Measurements from ENCODE around the gene PRDM5. TPM values are rescaled to one million over a fixed set of nuclear protein-coding genes. Genes with fewer than 3 reads are reported as not detected.

Gene PRDM5
- polyA plus RNA-seq, 1 donor: 14.7 TPM

GRCh38 chr4:120691536-120691935, 231.0 kb downstream of the PRDM5 start:
- Histone ChIP-seq H3K36me3 (ENCODE audit: control insufficient read depth, insufficient read depth, low read length) (no peaks in the 10 kb centered on the region), H3K4me1 (ENCODE audit: control insufficient read depth, insufficient read depth, low read length) (peaks cover 10% of the 10 kb centered on the region)
- no peak for DNase-seq

GRCh38 chr4:120691106-120691505, 231.4 kb downstream of the PRDM5 start:
- Histone ChIP-seq H3K27me3 (ENCODE audit: control insufficient read depth, insufficient read depth, low read length) (no peaks in the 10 kb centered on the region), H3K4me1 (ENCODE audit: control insufficient read depth, insufficient read depth, low read length) (peaks cover 10% of the 10 kb centered on the region), H3K4me3 (ENCODE audit: low read length) (no peak overlapping the region), H3K36me3 (ENCODE audit: control insufficient read depth, insufficient read depth, low read length) (no peaks in the 10 kb centered on the region), H3K27ac (ENCODE audit: low read length) (no peak overlapping the region), H3K9me3 (ENCODE audit: control insufficient read depth, low read depth, low read length) (no peaks in the 10 kb centered on the region)
- no peak for DNase-seq

More at GRCh38 chr4:120691536-120691935, 231.0 kb downstream of the PRDM5 start:
- no peak overlapping the region for H3K4me3 ChIP-seq (ENCODE audit: low read length)
- no peaks in the 10 kb centered on the region for H3K27me3 ChIP-seq (ENCODE audit: control insufficient read depth, insufficient read depth, low read length)
- H3K27ac ChIP-seq (ENCODE audit: low read length): no peak overlapping the region
- H3K9me3 ChIP-seq (ENCODE audit: control insufficient read depth, low read depth, low read length): no peaks in the 10 kb centered on the region

GRCh38 chr4:120688791-120689190, 233.7 kb downstream of the PRDM5 start:
- peaks cover 3% of the 10 kb centered on the region for H3K4me1 ChIP-seq (ENCODE audit: control insufficient read depth, insufficient read depth, low read length)
- 82% methylated on average over 2 of the region's 3 CpGs for WGBS (ENCODE audit: insufficient coverage, low lambda C conversion rate)
- H3K36me3 ChIP-seq (ENCODE audit: control insufficient read depth, insufficient read depth, low read length): no peaks in the 10 kb centered on the region
- H3K4me3 ChIP-seq (ENCODE audit: low read length): no peak overlapping the region
- H3K27me3 ChIP-seq (ENCODE audit: control insufficient read depth, insufficient read depth, low read length): no peaks in the 10 kb centered on the region
- DNase-seq: no peak
- H3K27ac ChIP-seq (ENCODE audit: low read length): no peak overlapping the region
- H3K9me3 ChIP-seq (ENCODE audit: control insufficient read depth, low read depth, low read length): no peaks in the 10 kb centered on the region

- no peaks in the 10 kb centered on the region for H3K4me1 ChIP-seq (ENCODE audit: control insufficient read depth, insufficient read depth, low read length)
- H3K27me3 ChIP-seq (ENCODE audit: control insufficient read depth, insufficient read depth, low read length): no peaks in the 10 kb centered on the region
- no peaks in the 10 kb centered on the region for H3K9me3 ChIP-seq (ENCODE audit: control insufficient read depth, low read depth, low read length)
- no peak for DNase-seq
- no peak overlapping the region for H3K27ac ChIP-seq (ENCODE audit: low read length)
- no peak overlapping the region for H3K4me3 ChIP-seq (ENCODE audit: low read length)
- no peaks in the 10 kb centered on the region for H3K36me3 ChIP-seq (ENCODE audit: control insufficient read depth, insufficient read depth, low read length)
- WGBS (ENCODE audit: insufficient coverage, low lambda C conversion rate): 80% methylated on average over 1 of the region's 2 CpGs
Observed at GRCh38 chr4:120685756-120686278, 236.7 kb downstream of the PRDM5 start.

- WGBS (ENCODE audit: insufficient coverage, low lambda C conversion rate): 20% methylated on average over 1 of the region's 6 CpGs
- H3K9me3 ChIP-seq (ENCODE audit: control insufficient read depth, low read depth, low read length): no peaks in the 10 kb centered on the region
- no peak overlapping the region for H3K4me3 ChIP-seq (ENCODE audit: low read length)
- H3K27me3 ChIP-seq (ENCODE audit: control insufficient read depth, insufficient read depth, low read length): no peaks in the 10 kb centered on the region
- no peaks in the 10 kb centered on the region for H3K4me1 ChIP-seq (ENCODE audit: control insufficient read depth, insufficient read depth, low read length)
- peak in 1 of 2 donors; percentile 18 for DNase-seq
- H3K27ac ChIP-seq (ENCODE audit: low read length): no peak overlapping the region
- H3K36me3 ChIP-seq (ENCODE audit: control insufficient read depth, insufficient read depth, low read length): no peaks in the 10 kb centered on the region
Observed at GRCh38 chr4:120683897-120684540, 238.5 kb downstream of the PRDM5 start.

GRCh38 chr4:120682981-120683380, 239.5 kb downstream of the PRDM5 start:
- Histone ChIP-seq H3K4me3 (ENCODE audit: low read length) (no peak overlapping the region), H3K27ac (ENCODE audit: low read length) (no peak overlapping the region), H3K4me1 (ENCODE audit: control insufficient read depth, insufficient read depth, low read length) (no peaks in the 10 kb centered on the region), H3K9me3 (ENCODE audit: control insufficient read depth, low read depth, low read length) (no peaks in the 10 kb centered on the region), H3K36me3 (ENCODE audit: control insufficient read depth, insufficient read depth, low read length) (no peaks in the 10 kb centered on the region), H3K27me3 (ENCODE audit: control insufficient read depth, insufficient read depth, low read length) (no peaks in the 10 kb centered on the region)
- no peak for DNase-seq
- 75% methylated on average over 1 of the region's 3 CpGs for WGBS (ENCODE audit: insufficient coverage, low lambda C conversion rate)

- H3K9me3 ChIP-seq (ENCODE audit: control insufficient read depth, low read depth, low read length): no peaks in the 10 kb centered on the region
- H3K36me3 ChIP-seq (ENCODE audit: control insufficient read depth, insufficient read depth, low read length): no peaks in the 10 kb centered on the region
- no peak overlapping the region for H3K4me3 ChIP-seq (ENCODE audit: low read length)
- H3K27ac ChIP-seq (ENCODE audit: low read length): no peak overlapping the region
- 100% methylated on average over 1 of the region's 3 CpGs for WGBS (ENCODE audit: insufficient coverage, low lambda C conversion rate)
- H3K27me3 ChIP-seq (ENCODE audit: control insufficient read depth, insufficient read depth, low read length): no peaks in the 10 kb centered on the region
- no peaks in the 10 kb centered on the region for H3K4me1 ChIP-seq (ENCODE audit: control insufficient read depth, insufficient read depth, low read length)
- DNase-seq: no peak
Observed at GRCh38 chr4:120680647-120681228, 241.8 kb downstream of the PRDM5 start.

GRCh38 chr4:120673696-120674095, 248.8 kb downstream of the PRDM5 start:
- Histone ChIP-seq H3K36me3 (ENCODE audit: control insufficient read depth, insufficient read depth, low read length) (no peaks in the 10 kb centered on the region), H3K4me3 (ENCODE audit: low read length) (no peak overlapping the region), H3K9me3 (ENCODE audit: control insufficient read depth, low read depth, low read length) (peaks cover 3% of the 10 kb centered on the region), H3K27me3 (ENCODE audit: control insufficient read depth, insufficient read depth, low read length) (no peaks in the 10 kb centered on the region), H3K27ac (ENCODE audit: low read length) (no peak overlapping the region), H3K4me1 (ENCODE audit: control insufficient read depth, insufficient read depth, low read length) (no peaks in the 10 kb centered on the region)
- no peak for DNase-seq
- WGBS (ENCODE audit: insufficient coverage, low lambda C conversion rate): no CpG with 5 or more reads among the region's 3 CpGs

GRCh38 chr4:120672558-120673147, 249.9 kb downstream of the PRDM5 start:
- no peak for DNase-seq
- Histone ChIP-seq H3K27ac (ENCODE audit: low read length) (no peak overlapping the region), H3K9me3 (ENCODE audit: control insufficient read depth, low read depth, low read length) (peaks cover 3% of the 10 kb centered on the region), H3K36me3 (ENCODE audit: control insufficient read depth, insufficient read depth, low read length) (no peaks in the 10 kb centered on the region), H3K4me3 (ENCODE audit: low read length) (no peak overlapping the region), H3K27me3 (ENCODE audit: control insufficient read depth, insufficient read depth, low read length) (no peaks in the 10 kb centered on the region), H3K4me1 (ENCODE audit: control insufficient read depth, insufficient read depth, low read length) (no peaks in the 10 kb centered on the region)
- 71% methylated on average over 2 of the region's 5 CpGs for WGBS (ENCODE audit: insufficient coverage, low lambda C conversion rate)

GRCh38 chr4:120672076-120672475, 250.4 kb downstream of the PRDM5 start:
- Histone ChIP-seq H3K36me3 (ENCODE audit: control insufficient read depth, insufficient read depth, low read length) (no peaks in the 10 kb centered on the region), H3K4me1 (ENCODE audit: control insufficient read depth, insufficient read depth, low read length) (no peaks in the 10 kb centered on the region), H3K4me3 (ENCODE audit: low read length) (no peak overlapping the region), H3K27ac (ENCODE audit: low read length) (no peak overlapping the region), H3K9me3 (ENCODE audit: control insufficient read depth, low read depth, low read length) (peaks cover 3% of the 10 kb centered on the region), H3K27me3 (ENCODE audit: control insufficient read depth, insufficient read depth, low read length) (no peaks in the 10 kb centered on the region)
- WGBS (ENCODE audit: insufficient coverage, low lambda C conversion rate): 0% methylated on average over 1 of the region's 1 CpG
- DNase-seq: no peak
